ENCODE data around the gene NEUROG2. TPM values are rescaled to one million over a fixed set of nuclear protein-coding genes. Genes with fewer than 3 reads are reported as not detected.
"Not testable (repeated sequence)": the region's sequence is repeated elsewhere in the genome, so short reads cannot be mapped to it uniquely, and the experiment has no call there.

NEUROG2 gene
- polyA plus RNA-seq, 4 donors, result not detected

DNA sequence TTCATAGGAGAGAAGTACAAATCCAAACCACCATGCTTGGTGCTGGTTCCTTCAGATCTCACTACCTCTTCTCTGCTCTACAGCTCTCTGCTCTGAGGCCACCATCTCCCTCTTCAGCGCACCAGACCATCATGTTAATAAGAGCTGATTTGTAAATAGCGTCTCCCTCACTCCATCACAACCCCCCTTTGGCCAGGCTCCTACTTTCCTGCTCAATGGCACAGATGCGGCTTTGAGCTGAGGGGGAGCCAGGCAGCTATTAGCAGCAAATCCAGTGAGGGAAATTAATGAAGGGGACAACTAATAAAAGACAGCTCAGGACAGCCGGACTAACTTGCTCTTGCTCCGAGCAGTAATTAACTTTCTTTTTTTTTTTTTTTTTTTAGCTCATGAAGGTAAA lies 13.1 kb downstream of the NEUROG2 start:
- DNase-seq (ENCODE audit: low read depth in 4 of 4, low spot score in 3 of 4), result no peak

DNA sequence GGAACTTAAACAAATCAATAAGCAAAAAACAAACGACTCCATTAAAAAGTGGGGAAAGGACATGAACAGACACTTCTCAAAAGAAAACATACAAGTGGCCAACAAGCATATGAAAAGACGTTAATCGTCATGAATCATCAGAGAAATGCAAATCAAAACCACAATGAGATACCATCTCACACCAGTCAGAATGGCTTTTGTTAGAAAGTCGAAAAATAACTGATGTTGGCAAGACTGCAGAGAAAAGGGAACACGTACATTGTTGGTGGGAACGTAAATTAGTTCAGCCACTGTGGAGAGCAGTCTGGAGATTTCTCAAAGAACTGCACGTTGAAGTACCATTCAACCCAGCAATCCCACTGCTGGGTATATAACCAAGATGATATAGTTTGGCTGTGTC lies 23.7 kb downstream of the NEUROG2 start:
- DNase-seq (ENCODE audit: low read depth in 4 of 4, low spot score in 3 of 4), result no peak

- DNase-seq (ENCODE audit: low read depth in 4 of 4, low spot score in 3 of 4), result not testable (repeated sequence)
Observed at GRCh38 chr4:112490808-112491207, 25.2 kb downstream of the NEUROG2 start.

DNA sequence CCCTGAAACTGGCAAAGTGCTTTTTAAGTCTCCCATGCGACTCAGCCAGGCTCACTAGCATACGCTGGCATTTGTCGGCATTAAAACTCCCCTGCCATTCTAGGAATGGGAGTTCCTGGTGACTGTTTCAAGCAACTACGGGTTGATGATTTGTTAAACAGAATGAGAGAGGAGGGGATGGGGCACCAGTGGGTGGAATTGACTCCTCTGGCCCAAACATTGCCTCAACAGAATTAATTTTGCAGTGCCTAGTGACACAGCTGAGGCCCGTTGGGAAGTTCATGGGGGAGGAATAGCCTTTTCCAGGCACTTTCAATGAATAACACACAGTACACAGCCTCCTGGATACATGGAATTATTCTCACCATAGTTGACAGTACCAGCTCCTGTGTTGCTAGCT lies 30.1 kb downstream of the NEUROG2 start:
- no peak for DNase-seq (ENCODE audit: low read depth in 4 of 4, low spot score in 3 of 4)

GRCh38 chr4:112473985-112474384 lies 42.0 kb downstream of the NEUROG2 start:
- DNase-seq (ENCODE audit: low read depth in 4 of 4, low spot score in 3 of 4), result no peak

- DNase-seq (ENCODE audit: low read depth in 4 of 4, low spot score in 3 of 4), result no peak
Observed at GRCh38 chr4:112472318-112472717, 43.7 kb downstream of the NEUROG2 start.

Other genes starting within 250 kb of the NEUROG2 start
- 10 to 100 TPM; 15.7 to 20.3 (median 20.0) TPM for gene TIFA, start 230.3 kb downstream of the NEUROG2 start, polyA plus RNA-seq (ENCODE audit: insufficient read length in 4 of 4)
- 10 to 100 TPM; 10.2 to 14.2 (median 11.5) TPM for gene ALPK1, start 218.8 kb downstream of the NEUROG2 start, polyA plus RNA-seq (ENCODE audit: insufficient read length in 4 of 4)
- 10 to 100 TPM; 11.6 to 14.8 (median 12.6) TPM for gene ZGRF1, start 120.7 kb upstream of the NEUROG2 start, polyA plus RNA-seq (ENCODE audit: insufficient read length in 4 of 4)
- gene LARP7, start 121.0 kb upstream of the NEUROG2 start, polyA plus RNA-seq (ENCODE audit: insufficient read length in 4 of 4), result 100 to 1,000 TPM in 2 of 4 donors, 10 to 100 TPM in 2; 79.8 to 117 (median 105) TPM

Data from right renal pelvis (tissue), 4 donors.